GM21576 (cell line): Measurements from ENCODE around the gene DOCK8.
A peak's percentile ranks its signal among the peaks of the same experiment; 100 is the strongest.

ENCODE experiments used
- ATAC-seq: cut with Tn5 transposase; IDR thresholded peaks from one replicate; pipeline ENCODE4 v1.9.1; 2021; ENCODE audit warnings: mild to moderate bottlenecking, moderate library complexity; ENCODE audit not compliant: unreplicated experiment

DOCK8 gene

DNA sequence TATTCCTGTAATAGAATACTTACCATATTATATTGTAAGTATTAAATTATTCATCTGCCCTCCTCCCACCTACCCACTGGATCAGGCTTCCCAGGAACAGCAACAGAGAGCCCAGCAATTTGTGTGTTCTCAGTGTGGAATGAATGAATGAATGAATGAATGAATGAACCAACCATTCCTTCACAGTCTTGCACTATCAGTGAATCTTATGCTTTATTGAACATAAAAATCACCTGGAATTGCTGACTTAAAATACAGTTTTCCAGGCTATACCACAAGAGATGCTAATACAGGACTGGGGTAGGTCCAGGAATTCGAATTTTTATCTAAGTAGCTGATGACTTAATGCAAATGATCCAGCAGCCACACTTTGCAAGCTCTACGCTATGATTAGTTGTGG is 51.6 kb downstream of the DOCK8 start:
- ATAC-seq = no peak

DNA sequence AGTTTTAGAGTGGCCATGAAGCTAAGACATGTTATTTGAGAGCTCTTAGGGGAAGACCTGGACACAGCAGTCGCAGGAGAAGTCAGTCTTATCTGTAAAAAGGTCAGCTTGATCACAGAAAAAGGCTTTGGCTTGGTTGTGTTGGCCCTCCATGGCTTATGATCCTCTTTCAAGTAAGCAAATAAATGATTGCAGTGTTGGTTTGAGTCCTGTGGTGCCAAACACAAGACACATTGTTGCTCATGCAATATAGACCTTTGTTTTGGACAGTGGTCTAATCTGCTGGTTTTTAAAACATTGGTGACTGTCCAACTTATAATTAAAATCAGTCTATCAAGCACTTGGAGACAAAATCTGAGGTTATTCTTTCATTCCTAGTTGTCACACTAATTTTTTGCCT is 54.0 kb downstream of the DOCK8 start:
- no peak for ATAC-seq

DNA sequence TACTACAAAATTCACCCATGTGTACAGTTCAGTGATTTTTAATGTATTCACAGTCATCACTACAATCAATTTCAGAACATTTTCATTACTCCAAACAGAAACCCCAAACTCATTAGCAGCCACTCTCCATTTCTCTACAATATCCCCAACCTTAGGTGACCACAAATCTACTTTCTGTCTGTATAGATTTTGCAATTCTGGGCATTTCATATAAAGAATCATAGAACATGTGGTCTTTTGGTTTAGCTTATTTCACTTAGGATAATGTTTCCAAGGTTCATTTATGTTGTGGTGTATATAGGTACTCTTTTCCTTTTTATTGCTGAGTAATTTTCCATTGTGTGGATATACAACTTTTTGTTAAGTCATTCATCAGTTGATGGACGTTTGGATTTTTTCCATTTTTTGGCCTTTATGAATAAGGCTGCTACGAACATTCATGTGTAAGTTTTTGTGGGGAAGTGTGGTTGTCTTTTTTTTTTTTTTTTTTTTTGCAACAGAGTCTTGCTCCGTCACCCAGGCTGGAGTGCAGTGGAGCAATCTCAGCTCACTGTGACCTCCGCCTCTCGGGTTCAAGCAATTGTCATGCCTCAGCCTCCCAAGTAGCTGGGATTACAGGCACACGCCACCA is 54.5 kb downstream of the DOCK8 start:
- ATAC-seq = no peak

DNA sequence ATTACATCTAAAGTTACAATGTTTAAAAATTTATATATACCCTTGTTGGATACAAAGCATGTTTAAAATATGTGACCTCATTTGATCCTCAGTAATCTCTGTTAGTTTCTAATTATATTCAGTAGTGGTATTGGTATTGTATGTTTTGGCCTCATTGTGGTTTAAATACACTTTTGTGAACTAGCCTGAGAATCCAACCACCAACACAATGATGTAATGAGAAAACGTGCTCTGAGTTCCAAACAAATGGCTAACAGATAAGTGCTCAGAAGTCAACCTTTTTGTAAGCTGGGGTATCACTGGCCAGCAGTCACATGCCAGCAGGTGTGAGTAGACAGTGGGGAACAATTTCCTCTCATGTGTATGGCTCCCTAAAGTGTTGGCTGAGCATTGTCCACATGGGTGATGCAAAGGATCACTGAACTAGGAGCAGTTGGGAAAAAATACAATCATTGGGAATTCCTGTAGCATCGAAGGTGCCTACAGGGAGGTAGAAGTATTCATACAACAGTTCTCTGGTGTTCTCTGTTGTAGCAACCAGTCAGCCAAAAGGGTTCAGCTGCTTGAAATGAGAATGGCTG is 56.1 kb downstream of the DOCK8 start:
- ATAC-seq = no peak

DNA sequence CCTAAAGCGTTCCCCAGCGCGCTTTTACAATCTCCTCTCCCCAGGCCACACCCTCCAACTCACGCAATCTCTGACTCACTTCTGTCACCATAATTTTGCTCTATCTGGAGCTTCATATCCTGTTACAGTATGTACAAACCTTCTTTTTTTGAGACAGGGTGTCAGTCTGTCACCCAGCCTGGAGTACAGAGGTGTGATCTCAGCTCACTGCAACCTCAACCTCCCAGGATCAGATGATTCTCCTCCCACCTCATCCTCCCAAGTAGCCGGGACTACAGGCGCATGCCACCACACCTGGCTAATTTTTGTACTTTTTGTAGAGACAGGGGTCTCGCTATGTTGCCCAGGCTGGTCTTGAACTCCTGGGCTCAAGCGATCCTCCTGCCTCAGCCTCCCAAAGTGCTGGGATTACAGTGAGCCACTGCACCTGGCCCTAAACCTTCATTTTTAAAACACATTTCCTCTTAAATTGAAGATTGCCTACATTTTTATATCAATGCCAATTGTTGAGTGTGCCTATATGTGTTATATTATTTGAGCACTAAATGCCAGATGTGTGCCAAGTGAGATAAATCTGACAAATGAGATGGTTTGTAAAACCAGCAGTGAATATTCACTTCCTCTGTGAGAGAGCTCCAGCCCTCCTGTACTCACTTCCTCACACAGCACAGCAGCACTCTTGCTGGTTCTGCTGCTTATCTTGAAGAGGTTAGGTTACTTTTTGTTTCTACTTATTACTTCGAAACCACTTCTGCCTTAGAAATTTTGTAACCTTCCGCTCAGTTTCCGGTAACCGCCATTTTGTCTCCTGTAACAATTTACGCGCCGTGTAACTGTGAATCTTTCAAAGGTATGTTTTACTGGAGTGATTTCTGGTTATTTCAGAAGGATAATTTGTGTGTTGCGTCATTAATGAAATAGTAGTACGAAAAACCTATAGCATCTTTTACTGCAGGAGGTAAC is 57.9 kb downstream of the DOCK8 start:
- ATAC-seq = peak; percentile 95

DNA sequence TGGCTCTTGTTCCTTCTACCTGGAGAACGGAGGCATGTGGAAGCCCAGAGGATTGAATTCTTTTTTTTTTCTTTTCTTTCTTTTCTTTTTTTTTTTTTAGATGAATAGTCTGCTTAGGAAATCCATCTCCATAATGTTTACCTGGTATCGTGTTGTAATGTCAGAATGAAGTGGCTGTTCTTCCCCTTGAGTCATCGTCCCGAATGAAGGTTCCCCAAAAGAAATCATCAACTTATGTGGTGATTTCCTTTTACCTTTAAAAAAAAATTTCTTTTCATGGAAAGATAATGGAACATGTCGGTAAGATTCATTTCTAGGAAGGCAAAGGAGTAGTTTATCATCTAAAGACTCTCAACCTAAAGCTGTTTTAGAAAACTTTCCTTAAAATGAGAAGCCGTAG is 59.7 kb downstream of the DOCK8 start:
- no peak for ATAC-seq

DNA sequence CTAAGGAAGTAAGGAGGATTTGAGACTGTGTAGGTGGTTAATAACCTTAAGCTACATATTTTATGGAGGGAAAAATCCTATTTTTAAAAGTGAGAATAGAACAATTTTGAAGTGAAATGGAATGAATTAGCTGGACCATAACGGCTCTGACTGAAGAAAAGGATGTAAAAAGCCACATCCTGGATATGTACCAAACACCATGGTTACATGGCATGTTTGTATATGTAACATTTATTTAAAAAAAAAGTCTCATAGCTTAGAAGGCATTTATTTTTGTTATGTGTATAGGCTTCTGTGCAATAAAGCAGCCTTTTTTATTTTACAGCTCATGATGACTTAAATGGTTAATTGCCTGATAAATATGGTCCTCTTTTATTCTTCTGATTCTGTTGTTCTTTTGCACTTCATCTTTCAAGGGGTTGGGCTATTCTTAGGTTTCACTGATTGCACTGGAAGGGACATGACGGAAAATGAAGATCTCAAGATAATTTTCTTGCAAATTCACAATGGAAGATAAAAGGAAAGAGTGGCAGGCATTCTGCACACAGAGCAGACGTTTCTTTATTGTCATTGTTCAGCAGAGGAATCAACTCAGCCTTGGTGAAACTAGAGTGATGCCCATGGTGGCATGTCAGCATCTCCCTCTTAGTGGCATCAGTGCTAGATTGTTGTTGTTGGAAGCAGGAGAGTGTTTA is 63.1 kb downstream of the DOCK8 start:
- no peak for ATAC-seq

DNA sequence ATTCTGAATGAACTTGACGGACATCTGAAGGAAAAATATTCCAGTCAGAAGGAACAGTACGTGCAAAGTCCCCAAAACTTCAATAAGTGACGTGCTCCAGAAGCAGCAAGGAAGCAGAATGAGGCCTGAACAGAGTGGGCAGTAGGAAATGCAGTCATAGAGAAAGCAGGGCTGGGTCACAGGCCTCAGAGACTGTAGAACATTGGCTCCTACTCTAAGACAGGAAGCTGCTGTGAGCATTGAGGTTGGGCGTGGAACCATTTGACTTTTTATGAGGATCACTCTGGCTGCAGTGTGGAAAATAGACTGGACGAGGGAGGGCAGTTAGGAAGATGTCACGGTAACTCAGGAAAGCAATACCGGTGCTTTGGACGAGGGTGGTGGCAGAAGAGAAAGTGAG is 64.0 kb downstream of the DOCK8 start:
- peak; percentile 41 for ATAC-seq

DNA sequence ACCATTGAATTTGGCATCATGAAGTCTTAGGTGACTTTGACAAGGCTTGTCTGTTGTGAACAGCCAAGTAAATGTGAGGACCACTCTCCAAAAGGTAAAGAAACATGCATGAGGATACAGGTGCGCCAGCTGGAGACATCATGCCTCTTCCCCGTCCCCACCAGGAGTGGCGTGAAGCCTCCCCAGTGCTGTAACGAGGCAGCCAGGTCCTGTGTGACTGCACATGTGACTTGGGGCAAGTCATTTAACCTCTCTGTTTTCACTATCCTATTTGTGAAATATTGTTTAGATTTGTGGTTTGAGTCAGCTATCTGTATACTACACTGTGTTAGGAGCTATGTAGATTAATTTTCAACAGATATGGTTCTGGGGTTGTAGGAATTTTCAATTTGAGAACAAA is 65.0 kb downstream of the DOCK8 start:
- ATAC-seq = no peak

DNA sequence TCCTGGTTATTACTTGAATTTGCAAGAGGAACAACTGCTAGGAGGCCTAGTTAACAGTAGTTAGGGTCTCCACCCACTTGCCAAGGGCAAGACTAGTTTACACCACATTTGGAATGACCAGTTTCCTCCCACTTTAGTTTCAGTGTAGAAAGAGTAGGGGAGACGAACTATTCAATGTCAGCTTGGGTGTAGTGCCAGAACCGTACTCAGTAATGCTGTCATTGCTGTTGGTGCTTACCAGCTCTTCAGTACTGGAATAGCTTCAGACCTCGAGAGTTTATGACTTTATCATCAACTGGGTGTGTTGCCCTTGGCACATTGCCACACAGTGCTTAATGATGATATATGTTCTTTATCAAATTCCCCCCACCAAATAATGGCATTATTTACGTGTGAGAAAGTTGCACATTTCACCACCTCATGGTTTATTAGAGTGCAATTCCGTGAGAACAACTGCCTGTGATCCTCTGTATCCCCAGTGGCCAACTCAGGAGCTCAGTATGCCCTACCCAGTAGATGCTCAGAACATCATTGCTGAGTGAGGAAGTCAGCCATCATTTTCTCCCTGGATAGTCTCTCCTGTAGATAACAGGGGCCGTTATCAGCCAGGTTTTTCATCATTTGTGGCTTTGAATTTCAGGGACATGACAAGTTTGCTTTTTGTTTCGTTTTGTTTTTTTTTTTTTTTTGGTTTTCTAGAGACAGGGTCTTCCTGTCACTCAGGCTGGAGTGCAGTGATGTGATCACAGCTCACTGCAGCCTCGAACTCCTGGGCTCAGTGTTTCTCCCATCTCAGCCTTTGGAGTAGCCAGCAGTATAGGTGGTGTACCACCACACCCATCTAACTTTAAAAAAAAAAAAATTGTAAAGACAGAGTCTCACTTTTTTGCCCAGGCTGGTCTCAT is 67.3 kb downstream of the DOCK8 start:
- ATAC-seq = no peak

DNA sequence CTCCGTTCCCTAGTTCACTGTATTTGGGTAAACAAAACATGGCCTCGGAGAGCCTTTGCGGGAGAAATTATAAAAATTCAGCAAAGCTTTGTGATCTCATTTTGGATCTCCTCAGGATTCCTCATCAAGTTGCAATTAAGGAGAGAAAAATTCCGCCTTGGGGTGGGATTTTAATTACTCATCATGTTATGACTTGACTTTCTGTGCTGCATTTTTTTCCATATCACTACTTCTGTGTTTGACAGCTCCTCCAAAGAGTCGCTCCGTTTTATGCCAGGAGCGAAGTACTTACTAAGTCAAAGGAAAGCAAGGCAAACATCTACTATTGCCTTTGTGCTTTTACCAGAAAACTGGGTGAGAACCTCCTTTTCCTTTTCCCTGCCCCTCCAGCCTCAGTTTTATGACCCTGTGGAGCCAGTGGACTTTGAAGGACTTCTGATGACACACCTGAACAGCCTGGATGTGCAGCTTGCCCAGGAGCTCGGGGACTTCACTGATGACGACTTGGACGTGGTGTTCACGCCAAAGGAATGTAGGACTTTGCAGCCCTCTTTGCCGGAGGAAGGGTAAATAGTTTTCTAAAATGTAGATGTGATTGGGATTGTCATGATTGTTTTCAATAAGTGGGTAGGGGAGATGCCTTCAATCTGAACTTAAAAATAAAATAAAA is 71.5 kb downstream of the DOCK8 start:
- ATAC-seq = no peak

DNA sequence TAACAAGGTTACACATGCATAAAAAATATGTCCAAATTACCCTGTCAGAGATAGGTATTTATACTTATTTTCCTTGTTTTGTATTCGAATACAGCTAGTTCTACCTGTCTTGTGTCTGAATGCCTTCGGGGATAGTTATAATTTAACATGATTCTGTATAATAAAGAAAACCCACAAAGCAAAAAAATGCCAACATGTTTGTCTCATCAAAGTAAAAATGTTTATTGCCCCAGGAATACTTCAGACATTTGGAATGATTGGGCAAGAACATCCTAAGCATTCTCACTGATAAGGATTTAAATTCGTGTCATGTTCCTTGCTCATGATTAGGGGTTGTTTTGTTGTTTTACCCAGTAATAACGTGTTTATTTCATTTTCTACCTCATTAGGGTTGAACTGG is 74.5 kb downstream of the DOCK8 start:
- ATAC-seq = no peak

DNA sequence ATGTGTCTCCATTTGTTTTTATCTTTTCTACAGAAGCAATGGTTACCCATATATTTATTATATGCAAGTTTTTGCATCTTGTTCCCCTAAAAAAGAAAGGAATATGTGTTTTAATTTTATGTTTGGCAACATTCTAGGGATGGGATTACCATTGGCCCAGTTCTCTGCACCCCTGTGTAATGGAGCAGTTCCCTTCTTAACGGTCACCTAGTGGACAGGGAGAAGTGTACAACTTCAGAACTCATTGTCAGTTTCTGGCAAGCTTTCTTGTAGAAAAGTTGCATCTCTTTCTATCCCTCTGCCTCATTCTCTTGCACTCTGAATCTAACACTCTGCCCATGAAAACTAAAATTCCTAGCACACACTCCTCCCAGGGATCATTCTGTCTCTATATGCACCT is 78.2 kb downstream of the DOCK8 start:
- no peak for ATAC-seq

DNA sequence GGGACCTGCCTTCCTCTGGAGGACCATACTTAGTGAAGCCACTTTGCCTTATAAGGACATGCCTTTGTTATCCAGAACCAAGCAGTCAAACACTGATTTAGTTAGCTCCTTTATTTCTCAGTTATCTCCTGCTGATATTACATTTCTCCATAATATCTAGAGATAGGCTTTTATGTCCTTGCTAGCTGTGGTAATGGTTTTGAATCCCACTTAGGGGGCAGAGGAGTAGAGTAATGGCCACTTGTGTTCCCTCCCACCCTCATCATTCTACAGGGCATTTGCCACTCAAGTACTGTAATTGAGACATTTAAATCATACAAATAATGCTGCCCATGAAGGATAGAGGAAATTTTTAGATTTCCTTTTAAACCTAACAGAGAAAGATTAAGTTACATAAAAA is 80.9 kb downstream of the DOCK8 start:
- ATAC-seq = no peak

DNA sequence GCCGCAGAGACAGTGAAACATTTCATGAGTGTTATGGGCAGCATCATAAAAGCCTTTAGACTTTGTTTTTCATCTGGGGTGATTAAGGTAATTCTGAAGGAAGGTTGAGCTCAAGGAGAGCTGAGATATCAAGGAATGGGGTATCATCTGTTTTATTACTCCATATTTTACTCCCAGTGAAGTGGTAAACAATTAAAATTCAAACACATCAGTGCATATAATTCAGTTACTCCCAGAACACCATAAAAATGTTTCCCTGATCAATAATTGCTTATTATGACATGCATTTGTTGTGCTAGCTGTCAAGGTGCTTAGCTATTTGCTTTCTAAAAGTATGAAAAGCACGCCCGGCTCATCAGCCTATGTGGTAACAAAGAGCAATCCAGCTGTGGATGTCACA is 81.7 kb downstream of the DOCK8 start:
- ATAC-seq = no peak

DNA sequence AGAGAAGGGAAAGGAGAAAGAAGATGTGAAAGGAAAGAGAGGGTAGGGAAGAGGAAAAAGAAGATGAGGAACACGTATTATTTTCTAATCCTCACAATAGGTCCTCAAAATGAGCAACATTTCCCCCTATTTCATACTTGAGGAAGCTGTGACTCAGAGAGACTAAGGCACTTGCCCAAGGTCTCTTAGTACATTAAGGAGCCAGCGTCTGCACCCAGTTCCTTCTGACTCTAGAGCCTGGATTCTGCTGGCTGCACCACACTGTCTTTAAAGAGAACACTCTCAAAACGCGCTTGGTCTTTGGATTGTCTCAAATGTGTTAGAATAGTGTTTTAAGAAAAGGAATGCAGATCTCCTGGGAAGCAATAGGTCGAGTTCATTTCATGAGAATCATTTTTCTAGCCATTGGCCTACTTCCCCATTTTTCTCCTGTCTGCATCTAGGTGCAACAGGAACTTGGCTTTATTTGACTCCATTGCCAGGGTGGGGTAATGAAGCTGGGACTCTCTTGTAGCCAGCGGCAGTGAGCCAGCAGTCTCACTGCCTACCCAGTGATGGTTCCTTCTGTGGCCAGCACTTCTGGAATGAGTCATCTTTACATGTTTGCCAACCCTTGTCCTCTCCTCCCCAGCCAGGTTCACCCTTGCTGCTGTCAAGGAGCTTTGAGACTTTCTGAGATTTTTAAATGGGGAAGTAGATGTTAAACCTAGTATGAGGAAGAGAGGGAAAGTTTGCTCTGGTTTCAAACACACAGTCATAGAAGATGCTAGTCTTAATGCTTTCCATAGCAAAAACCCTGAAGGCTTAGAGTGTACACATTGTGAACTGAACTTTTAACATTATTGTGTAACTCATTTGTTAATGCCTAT is 82.7 kb downstream of the DOCK8 start:
- peak; percentile 94 for ATAC-seq

DNA sequence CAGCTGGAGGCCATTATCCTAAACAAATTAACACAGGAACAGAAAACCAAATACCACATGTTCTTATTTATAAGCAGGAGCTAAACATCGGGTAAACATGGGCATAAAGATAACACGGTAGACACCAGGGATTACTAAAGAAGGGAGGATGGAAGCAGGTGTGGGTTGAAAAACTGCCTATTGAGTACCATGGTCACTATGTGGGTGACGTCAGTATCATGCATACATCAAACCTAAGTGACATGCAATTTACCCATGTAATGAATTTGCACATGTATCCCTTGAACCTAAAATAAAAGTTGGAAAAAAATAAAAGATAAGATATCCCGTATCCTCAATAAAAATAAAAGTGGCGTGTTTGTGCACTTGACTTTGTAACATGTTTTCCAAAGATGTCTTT is 88.8 kb downstream of the DOCK8 start:
- ATAC-seq = no peak

DNA sequence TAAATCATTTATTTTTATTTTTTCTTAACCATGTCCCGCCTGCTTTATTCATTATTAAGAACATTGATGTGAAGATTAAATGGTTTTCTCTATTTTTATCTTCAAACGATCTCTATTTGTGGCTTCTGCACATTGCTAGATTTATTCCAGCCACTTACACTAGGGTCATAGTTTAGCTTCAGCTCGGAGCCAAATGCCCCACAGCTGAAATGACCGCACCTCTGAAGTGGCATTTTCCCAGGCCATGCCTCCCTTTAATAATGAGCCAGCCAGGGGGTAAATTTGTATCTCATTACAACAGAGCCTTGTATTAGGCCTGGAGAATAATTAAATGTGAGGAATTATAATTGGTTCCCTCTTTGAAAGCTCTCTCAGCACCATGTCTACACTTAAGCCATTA is 89.4 kb downstream of the DOCK8 start:
- ATAC-seq = no peak
